ENCODE results near the gene PFAS.

PFAS gene, protein sequence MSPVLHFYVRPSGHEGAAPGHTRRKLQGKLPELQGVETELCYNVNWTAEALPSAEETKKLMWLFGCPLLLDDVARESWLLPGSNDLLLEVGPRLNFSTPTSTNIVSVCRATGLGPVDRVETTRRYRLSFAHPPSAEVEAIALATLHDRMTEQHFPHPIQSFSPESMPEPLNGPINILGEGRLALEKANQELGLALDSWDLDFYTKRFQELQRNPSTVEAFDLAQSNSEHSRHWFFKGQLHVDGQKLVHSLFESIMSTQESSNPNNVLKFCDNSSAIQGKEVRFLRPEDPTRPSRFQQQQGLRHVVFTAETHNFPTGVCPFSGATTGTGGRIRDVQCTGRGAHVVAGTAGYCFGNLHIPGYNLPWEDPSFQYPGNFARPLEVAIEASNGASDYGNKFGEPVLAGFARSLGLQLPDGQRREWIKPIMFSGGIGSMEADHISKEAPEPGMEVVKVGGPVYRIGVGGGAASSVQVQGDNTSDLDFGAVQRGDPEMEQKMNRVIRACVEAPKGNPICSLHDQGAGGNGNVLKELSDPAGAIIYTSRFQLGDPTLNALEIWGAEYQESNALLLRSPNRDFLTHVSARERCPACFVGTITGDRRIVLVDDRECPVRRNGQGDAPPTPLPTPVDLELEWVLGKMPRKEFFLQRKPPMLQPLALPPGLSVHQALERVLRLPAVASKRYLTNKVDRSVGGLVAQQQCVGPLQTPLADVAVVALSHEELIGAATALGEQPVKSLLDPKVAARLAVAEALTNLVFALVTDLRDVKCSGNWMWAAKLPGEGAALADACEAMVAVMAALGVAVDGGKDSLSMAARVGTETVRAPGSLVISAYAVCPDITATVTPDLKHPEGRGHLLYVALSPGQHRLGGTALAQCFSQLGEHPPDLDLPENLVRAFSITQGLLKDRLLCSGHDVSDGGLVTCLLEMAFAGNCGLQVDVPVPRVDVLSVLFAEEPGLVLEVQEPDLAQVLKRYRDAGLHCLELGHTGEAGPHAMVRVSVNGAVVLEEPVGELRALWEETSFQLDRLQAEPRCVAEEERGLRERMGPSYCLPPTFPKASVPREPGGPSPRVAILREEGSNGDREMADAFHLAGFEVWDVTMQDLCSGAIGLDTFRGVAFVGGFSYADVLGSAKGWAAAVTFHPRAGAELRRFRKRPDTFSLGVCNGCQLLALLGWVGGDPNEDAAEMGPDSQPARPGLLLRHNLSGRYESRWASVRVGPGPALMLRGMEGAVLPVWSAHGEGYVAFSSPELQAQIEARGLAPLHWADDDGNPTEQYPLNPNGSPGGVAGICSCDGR (N-terminal part only)

DNA sequence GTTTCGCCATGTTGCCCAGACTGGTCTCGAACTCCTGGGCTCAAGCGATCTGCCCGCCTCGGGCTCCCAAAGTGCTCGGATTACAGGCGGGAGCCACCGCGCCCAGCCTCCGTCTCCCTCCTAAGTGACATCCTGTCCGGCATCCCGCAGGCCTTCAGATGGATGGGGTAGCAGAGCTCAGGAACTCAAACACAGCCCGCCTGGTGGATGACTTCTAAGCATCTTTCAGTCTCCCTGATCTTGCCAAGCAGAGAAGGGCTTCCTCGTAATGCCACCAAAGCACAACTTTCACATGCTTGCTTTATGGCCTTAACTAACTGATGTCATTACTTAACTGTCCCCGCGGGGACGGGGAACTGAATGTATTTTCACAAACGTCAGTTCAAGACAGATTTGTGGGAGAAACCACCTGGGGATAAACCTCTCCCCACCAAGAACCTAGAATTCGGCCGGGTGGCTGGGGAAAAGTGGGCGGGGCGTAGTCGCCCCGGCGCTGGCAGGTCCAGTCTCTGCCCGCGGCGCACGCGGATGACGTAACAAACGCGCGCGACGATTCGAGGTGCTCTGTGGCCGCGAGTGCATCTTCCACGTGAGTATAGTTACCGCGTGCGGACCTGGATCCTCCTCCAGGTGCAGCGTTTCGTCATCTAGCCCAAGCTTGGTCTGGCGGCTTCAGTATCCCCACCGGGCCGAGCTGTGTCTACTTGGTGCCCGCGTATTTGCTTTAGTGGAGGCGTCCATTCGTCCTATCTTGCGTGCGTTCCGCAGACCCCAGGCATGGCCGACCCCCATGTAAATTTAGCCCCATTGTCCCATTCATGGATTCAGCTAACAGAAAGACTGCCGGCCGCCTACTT lies at the start of gene PFAS:
PFAS (plus strand) TSS at position 539 of the 857 bp plus-strand sequence. CDS start 4,649 bp downstream, outside the sequence.
- DNase-seq (ENCODE audit: low spot score) = peak; percentile 95
- TF ChIP-seq, protein P1, sequence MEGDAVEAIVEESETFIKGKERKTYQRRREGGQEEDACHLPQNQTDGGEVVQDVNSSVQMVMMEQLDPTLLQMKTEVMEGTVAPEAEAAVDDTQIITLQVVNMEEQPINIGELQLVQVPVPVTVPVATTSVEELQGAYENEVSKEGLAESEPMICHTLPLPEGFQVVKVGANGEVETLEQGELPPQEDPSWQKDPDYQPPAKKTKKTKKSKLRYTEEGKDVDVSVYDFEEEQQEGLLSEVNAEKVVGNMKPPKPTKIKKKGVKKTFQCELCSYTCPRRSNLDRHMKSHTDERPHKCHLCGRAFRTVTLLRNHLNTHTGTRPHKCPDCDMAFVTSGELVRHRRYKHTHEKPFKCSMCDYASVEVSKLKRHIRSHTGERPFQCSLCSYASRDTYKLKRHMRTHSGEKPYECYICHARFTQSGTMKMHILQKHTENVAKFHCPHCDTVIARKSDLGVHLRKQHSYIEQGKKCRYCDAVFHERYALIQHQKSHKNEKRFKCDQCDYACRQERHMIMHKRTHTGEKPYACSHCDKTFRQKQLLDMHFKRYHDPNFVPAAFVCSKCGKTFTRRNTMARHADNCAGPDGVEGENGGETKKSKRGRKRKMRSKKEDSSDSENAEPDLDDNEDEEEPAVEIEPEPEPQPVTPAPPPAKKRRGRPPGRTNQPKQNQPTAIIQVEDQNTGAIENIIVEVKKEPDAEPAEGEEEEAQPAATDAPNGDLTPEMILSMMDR (IDR thresholded peaks at IDR 0.05; ENCODE audit: borderline replicate concordance, control extremely low read depth, extremely low read depth, insufficient read depth, missing control alignments) = no peak
- in situ Hi-C loops (cut with MboI; ENCODE audit: low sequenced_read_pairs, unreplicated experiment) = no loop called here

DNA sequence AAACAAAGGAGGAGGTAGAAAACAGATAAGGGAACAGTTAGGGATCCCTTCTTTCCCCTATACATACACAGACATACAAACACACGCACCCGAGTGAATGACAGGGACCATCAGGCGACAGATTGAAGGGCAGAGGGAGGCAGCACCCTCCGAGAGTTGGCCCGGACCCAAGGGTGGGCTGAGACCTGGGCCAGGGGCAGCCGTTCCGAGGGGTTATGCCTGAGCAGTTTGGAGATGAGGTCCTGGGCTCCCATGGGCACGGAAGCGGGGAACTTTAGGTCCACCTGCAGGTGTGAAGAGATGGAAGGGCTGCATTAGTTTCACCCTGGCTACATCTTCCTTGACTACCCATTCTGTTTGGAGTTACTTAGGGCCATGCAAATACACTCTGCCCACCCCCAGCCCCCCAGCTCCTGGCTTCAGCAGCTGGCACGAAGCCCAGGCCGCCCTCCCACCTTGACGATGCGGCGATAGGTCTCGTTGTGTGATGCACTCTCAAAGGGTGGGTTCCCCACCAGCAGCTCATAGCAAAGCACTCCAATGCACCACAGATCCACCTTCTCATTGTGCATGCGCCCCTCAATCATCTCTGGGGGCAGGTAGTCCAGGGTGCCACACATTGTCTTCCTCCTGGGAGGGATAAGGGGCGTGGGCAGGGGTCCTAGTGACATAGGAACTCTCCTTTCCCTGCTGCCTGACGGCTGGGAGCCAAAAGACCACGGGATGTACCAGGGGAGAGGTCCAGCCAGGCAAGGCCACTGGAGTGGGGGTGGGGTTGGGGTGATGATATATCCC lies 44.1 kb upstream of the PFAS start:
- in situ Hi-C loops (cut with MboI; ENCODE audit: low sequenced_read_pairs, unreplicated experiment) = no loop called here
- TF ChIP-seq, protein P1 (IDR thresholded peaks at IDR 0.05; ENCODE audit: borderline replicate concordance, control extremely low read depth, extremely low read depth, insufficient read depth, missing control alignments) = no peak
- DNase-seq (ENCODE audit: low spot score) = no peak

DNA sequence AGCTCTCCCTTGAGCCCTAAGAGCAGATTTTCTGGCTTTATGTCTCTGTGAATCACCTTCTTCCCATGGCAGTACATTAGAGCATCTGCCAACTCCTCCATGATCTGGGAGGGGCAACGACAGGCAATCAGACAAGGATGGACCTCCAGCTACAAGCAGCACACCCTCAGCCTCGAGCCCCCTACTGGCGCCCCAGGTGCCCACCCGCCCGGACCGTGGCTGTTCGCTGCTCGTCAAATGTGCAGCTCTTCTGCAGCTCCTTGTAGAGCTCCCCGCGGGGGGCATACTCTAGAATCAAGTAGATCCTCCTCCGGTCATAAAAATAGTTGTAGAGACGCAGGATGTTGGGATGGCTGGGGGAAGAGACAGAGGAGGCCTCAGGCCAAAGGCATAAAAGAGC lies 42.6 kb upstream of the PFAS start:
- TF ChIP-seq, protein P1 (IDR thresholded peaks at IDR 0.05; ENCODE audit: borderline replicate concordance, control extremely low read depth, extremely low read depth, insufficient read depth, missing control alignments) = no peak
- no peak for DNase-seq (ENCODE audit: low spot score)
- in situ Hi-C loops (cut with MboI; ENCODE audit: low sequenced_read_pairs, unreplicated experiment) = no loop called here

DNA sequence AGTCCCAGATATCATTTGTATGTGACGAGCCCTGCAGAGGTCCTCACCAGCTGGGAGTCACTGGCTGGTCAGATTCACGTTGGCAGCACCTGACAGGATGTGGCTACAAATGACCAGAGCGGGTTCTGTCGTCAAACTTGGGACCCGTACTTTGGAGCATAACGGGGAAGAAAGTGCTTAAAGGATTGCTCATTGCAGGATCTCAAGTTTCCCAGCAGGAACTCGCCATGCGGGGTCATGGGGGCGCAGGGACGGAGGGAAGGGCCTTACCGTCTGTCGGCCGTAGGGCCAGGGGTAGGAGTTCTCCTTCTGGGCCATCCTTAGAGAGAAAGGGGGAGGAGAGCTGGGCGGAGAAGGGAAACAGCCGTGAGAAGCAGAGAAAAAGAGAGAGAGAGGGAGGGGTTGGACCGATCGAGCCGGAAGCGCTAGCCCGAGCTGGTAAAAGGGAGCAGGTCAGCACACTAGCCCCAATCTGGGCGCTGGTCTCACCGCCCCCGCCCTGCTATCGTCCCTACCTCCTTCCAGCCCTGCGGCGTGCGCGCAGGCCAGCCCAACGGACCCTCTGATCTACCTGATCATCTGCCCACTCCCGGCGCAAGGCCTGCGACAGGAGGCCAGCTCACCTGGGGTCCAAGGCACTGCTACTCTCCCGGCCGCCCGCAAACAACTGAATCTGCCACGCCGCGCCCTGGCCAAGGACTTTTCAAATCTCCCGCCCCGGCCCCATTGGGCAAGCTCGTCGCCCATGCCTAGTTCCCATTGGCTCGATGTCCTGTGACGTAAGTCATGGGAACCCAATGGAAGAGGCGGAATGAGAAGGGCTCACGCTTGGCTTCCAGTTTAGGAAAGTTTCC lies 39.0 kb upstream of the PFAS start, which contains the start of gene AURKB:
AURKB (minus strand) TSS at position 669 of the 854 bp plus-strand sequence; CDS start at position 318, 351 bp downstream.
- peak; percentile 97 for DNase-seq (ENCODE audit: low spot score)
- in situ Hi-C loops (cut with MboI; ENCODE audit: low sequenced_read_pairs, unreplicated experiment) = no loop called here
- TF ChIP-seq, protein P1 (IDR thresholded peaks at IDR 0.05; ENCODE audit: borderline replicate concordance, control extremely low read depth, extremely low read depth, insufficient read depth, missing control alignments) = no peak

Data from GM13976 (cell line).